Heart left ventricle (tissue), 13 donors: Measurements from ENCODE around the gene AKTIP.

Experiments used
- POLR2A ChIP-seq, 2 donors: fragments of 450-650 bp; IDR thresholded peaks; one replicate each; pipeline ENCODE4 v1.6.1; 2017; ENCODE audit warnings: antibody characterized with exemption in 2 of 2, mild to moderate bottlenecking in 2 of 2, moderate library complexity in 2 of 2
- TF ChIP-seq, protein P1 (sequence below), 12 donors: fragments of 200-600 bp; sonication (generic) in 4 of 12; IDR thresholded peaks; one replicate each; pipeline versions ENCODE4 v1.5.0 to v1.8.0; 2018 to 2022; ENCODE audit warnings: antibody characterized with exemption in 12 of 12, mild to moderate bottlenecking in 5 of 12
- donor health status: ischemic (EF 13 %, LVEDD 7.1; RV severe dilation, severe dysfunction).
- donor health status: DM: no; HTN: yes; CAD: no.
- donor health status: DM: no; HTN: no; CAD: no.
- donor health status: ischemic (EF 25% LVEDD 6.9; RV normal size, moderate dysfunction).
- donor health status: ischemic (EF 25% LVEDD 5.7; RV mildly dilated, moderate dysfunction).
- donor health status: ischemic (EF 35%, LVEDD 5.7; RV mildly dilated, moderate dysfunction).
- donor health status: nonischemic (EF 11% LVEDD 7.7; RV severe dilation, severe dysfunction).
- donor health status: DM: yes; HTN: yes; CAD: no.
- donor health status: PGD.
- donor health status: ischemic (EF 29% LVEDD 5.4; RV normal size, mild dysfunction).
- donor health status: nonischemic (EF 23%, LVEDD 6.1; RV moderate dilation, normal function).

DNA sequence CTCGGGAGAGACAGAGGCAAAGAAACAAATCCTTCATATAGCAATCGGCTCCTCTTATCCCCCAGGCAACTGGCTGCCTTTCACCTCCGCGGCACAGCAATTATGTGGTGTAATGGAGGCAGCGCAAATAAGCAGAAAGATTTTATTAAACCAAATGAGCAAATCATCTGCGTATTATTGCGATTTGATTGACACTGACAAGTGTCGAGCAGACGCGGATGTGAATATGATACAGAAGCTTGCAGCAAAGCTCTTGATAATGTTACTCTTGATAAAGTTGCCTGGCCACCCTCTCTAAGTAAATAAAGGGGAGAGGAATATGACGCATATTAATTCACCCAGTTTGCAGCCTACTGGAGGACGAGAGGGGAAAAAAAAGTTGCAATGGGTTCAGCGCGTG is 26.5 kb upstream of the AKTIP start:
- TF ChIP-seq, protein P1, sequence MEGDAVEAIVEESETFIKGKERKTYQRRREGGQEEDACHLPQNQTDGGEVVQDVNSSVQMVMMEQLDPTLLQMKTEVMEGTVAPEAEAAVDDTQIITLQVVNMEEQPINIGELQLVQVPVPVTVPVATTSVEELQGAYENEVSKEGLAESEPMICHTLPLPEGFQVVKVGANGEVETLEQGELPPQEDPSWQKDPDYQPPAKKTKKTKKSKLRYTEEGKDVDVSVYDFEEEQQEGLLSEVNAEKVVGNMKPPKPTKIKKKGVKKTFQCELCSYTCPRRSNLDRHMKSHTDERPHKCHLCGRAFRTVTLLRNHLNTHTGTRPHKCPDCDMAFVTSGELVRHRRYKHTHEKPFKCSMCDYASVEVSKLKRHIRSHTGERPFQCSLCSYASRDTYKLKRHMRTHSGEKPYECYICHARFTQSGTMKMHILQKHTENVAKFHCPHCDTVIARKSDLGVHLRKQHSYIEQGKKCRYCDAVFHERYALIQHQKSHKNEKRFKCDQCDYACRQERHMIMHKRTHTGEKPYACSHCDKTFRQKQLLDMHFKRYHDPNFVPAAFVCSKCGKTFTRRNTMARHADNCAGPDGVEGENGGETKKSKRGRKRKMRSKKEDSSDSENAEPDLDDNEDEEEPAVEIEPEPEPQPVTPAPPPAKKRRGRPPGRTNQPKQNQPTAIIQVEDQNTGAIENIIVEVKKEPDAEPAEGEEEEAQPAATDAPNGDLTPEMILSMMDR (IDR thresholded peaks at IDR 0.05) = no peak
- no peak for TF ChIP-seq POLR2A (IDR thresholded peaks at IDR 0.05)
